ENCODE results near the gene ALK.

The ALK gene

GRCh38 chr2:29567906-29568520, 353.4 kb downstream of the ALK start:
- DNase-seq = no peak

- DNase-seq = no peak
These were observed 357.7 kb downstream of the ALK start for GRCh38 chr2:29563697-29564096.

GRCh38 chr2:29562896-29563295, 358.5 kb downstream of the ALK start:
- no peak for DNase-seq

- no peak for DNase-seq
These were observed 359.1 kb downstream of the ALK start for GRCh38 chr2:29562319-29562718.

- DNase-seq = no peak
These were observed 359.8 kb downstream of the ALK start for GRCh38 chr2:29561628-29562027.

GRCh38 chr2:29561181-29561580, 360.2 kb downstream of the ALK start:
- no peak for DNase-seq

GRCh38 chr2:29560566-29560965, 360.8 kb downstream of the ALK start:
- DNase-seq = no peak

- no peak for DNase-seq
These were observed 361.4 kb downstream of the ALK start for GRCh38 chr2:29560030-29560429.

- no peak for DNase-seq
These were observed 361.8 kb downstream of the ALK start for GRCh38 chr2:29559578-29559977.

GRCh38 chr2:29558097-29558496, 363.3 kb downstream of the ALK start:
- no peak for DNase-seq

GRCh38 chr2:29557268-29557667, 364.1 kb downstream of the ALK start:
- DNase-seq = no peak

GRCh38 chr2:29549069-29549380, 372.4 kb downstream of the ALK start:
- no peak for DNase-seq

GRCh38 chr2:29544917-29545316, 376.5 kb downstream of the ALK start:
- DNase-seq = no peak

- DNase-seq = no peak
These were observed 377.4 kb downstream of the ALK start for GRCh38 chr2:29544031-29544430.

- no peak for DNase-seq
These were observed 386.2 kb downstream of the ALK start for GRCh38 chr2:29535188-29535587.

GRCh38 chr2:29532436-29532835, 388.9 kb downstream of the ALK start:
- DNase-seq = no peak

- no peak for DNase-seq
These were observed 389.8 kb downstream of the ALK start for GRCh38 chr2:29531626-29532025.

- DNase-seq = no peak
These were observed 391.1 kb downstream of the ALK start for GRCh38 chr2:29530281-29530680.

GRCh38 chr2:29528891-29529520, 392.4 kb downstream of the ALK start:
- no peak for DNase-seq

- DNase-seq = no peak
These were observed 393.0 kb downstream of the ALK start for GRCh38 chr2:29528371-29528770.

GRCh38 chr2:29527947-29528346, 393.4 kb downstream of the ALK start:
- no peak for DNase-seq

GRCh38 chr2:29526587-29527586, 394.5 kb downstream of the ALK start:
- no peak for DNase-seq

GRCh38 chr2:29525921-29526320, 395.5 kb downstream of the ALK start:
- DNase-seq = no peak

- no peak for DNase-seq
These were observed 396.7 kb downstream of the ALK start for GRCh38 chr2:29524652-29525051.

Measured in activated naive CD4-positive, alpha-beta T cell treated with anti-CD3 and anti-CD28 coated beads, Interleukin-2, amount 50 U/mL, for 16 hours (primary cell).